K562 (cell line): ENCODE data around the gene TRMT44. TPM values are rescaled to one million over a fixed set of nuclear protein-coding genes. Genes with fewer than 3 reads are reported as not detected.

Experiments used
- ATAC-seq: fragments of 200-7000 bp; cut with Tn5 transposase; 3 replicates; pipeline ENCODE4 v1.9.1; 2020; ENCODE audit warnings: moderate library complexity
- BruUV-seq: library from RNA; stranded (reverse); fragments of 400-500 nt; replicated peaks from 2 replicates; lab custom pipeline; 2021; lab: Mats Ljungman, UMichigan
- CTCF ChIA-PET: fragments of 300-600 bp; formaldehyde crosslinking; extraction: SDS; loops from one replicate; lab custom pipeline; 2021; ENCODE audit warnings: low intra/inter-chr PET ratio; lab: Yijun Ruan, JAX
- POLR2A ChIA-PET: fragments of 300-600, 350-650 bp; sonication (Branson Sonifier 250); formaldehyde crosslinking; extraction: SDS; loops from one replicate; lab custom pipeline; 2021; ENCODE audit warnings: antibody characterized with exemption, inconsistent platforms; lab: Yijun Ruan, JAX
- DNase-seq, 4 experiments: peaks; one replicate each; pipeline versions ENCODE4 v3.0.0 to v3.0.0-alpha.2; 2011 to 2018; ENCODE audit warnings: low spot score in 3 of 4, mixed read lengths in 3 of 4; ENCODE audit errors: extremely low read depth in 1 of 4
- FAIRE-seq: peaks from 2 replicates; lab custom pipeline; 2011; peaks lifted over from hg19 to GRCh38; lab: Jason Lieb, UNC
- H2AFZ ChIP-seq: 2 replicates; pipeline ENCODE4 v1.6.0; 2011; ENCODE audit warnings: low read depth, low read length, control low read depth, inconsistent platforms
- H3K27ac ChIP-seq: fragments of 200-600 bp; 3 replicates; pipeline ENCODE4 v1.8.0; 2011; ENCODE audit warnings: low read depth, mild to moderate bottlenecking, control low read depth, inconsistent platforms, low read length, moderate library complexity, mixed read lengths; ENCODE audit errors: extremely low read depth
- H3K27me3 ChIP-seq, 2 experiments: fragments of 300-600 bp in 1 of 2; 2 replicates in 1 of 2; 3 replicates in 1 of 2; pipeline versions ENCODE4 v1.6.0 to v1.8.0; 2011; ENCODE audit warnings: inconsistent platforms in 2 of 2, low read length in 2 of 2, mild to moderate bottlenecking in 1 of 2, mixed read lengths in 1 of 2, moderate library complexity in 1 of 2; ENCODE audit not compliant: control insufficient read depth in 2 of 2, insufficient read depth in 2 of 2
- H3K36me3 ChIP-seq: fragments of 300-600 bp; 3 replicates; pipeline ENCODE4 v1.8.0; 2011; ENCODE audit warnings: mild to moderate bottlenecking, low read length, inconsistent platforms; ENCODE audit not compliant: control insufficient read depth, insufficient read depth
- H3K4me1 ChIP-seq, 2 experiments: fragments of 200-600 bp in 1 of 2; replicated peaks in 1 of 2; 2 replicates in 1 of 2; 3 replicates in 1 of 2; pipeline versions ENCODE4 v1.5.1 to v1.8.0; 2011; ENCODE audit warnings: inconsistent platforms in 2 of 2, low read length in 2 of 2, mild to moderate bottlenecking in 1 of 2, mixed read lengths in 1 of 2, moderate library complexity in 1 of 2; ENCODE audit not compliant: control insufficient read depth in 2 of 2, insufficient read depth in 2 of 2
- H3K4me2 ChIP-seq: 2 replicates; pipeline ENCODE4 v1.6.1; 2011; ENCODE audit warnings: low read length, control low read depth, inconsistent platforms, mixed read lengths; ENCODE audit not compliant: insufficient read depth
- H3K4me3 ChIP-seq: fragments of 200-600 bp; sonication (generic), shearing (Covaris generic); 2 replicates; pipeline ENCODE4 v1.5.1; 2016; ENCODE audit warnings: control low read depth, inconsistent platforms
- H3K79me2 ChIP-seq: fragments of 200-600 bp; 3 replicates; pipeline ENCODE4 v1.8.0; 2011; ENCODE audit warnings: low read length, inconsistent platforms; ENCODE audit not compliant: control insufficient read depth, insufficient read depth
- H3K9ac ChIP-seq, 2 experiments: 2 replicates each; pipeline versions ENCODE4 v1.6.0 to v1.6.1; 2011; ENCODE audit warnings: low read depth in 2 of 2, low read length in 2 of 2, control low read depth in 1 of 2, inconsistent platforms in 1 of 2, mild to moderate bottlenecking in 1 of 2, mixed read lengths in 1 of 2; ENCODE audit not compliant: insufficient read depth in 1 of 2
- H3K9me1 ChIP-seq: one replicate; pipeline ENCODE4 v1.6.0; 2011; ENCODE audit warnings: inconsistent platforms, mild to moderate bottlenecking, low read length, moderate library complexity; ENCODE audit not compliant: control insufficient read depth, insufficient read depth
- H3K9me3 ChIP-seq: replicated peaks from 2 replicates; pipeline ENCODE4 v1.5.1; 2011; ENCODE audit warnings: low read depth, low read length, inconsistent platforms; ENCODE audit not compliant: control insufficient read depth, insufficient read depth
- H4K20me1 ChIP-seq: replicated peaks from 2 replicates; pipeline ENCODE4 v1.6.1; 2011; ENCODE audit warnings: low read length, inconsistent platforms, mixed read lengths; ENCODE audit not compliant: control insufficient read depth, insufficient read depth
- TCF3 ChIP-seq: sonication (generic); formaldehyde crosslinking; IDR thresholded peaks from 2 replicates; pipeline ENCODE4 v1.4.0; 2020; ENCODE audit warnings: mild to moderate bottlenecking, missing genetic modification reagents
- TOE1 ChIP-seq, 2 experiments: fragments of 450-650 bp in 1 of 2; sonication (generic) in 1 of 2; formaldehyde crosslinking in 1 of 2; IDR thresholded peaks; 2 replicates each; pipeline versions ENCODE4 v1.7.1 to v1.8.0; 2016 to 2022; ENCODE audit warnings: borderline replicate concordance in 2 of 2, mild to moderate bottlenecking in 2 of 2, antibody characterized with exemption in 1 of 2, inconsistent platforms in 1 of 2, low read depth in 1 of 2, missing genetic modification reagents in 1 of 2, moderate library complexity in 1 of 2
- XRCC4 ChIP-seq: IDR thresholded peaks from one replicate; pipeline ENCODE4 v1.6.1; 2011; ENCODE audit not compliant: insufficient read depth, insufficient read length; ENCODE audit errors: extremely low read depth
- ZNF512 ChIP-seq: IDR thresholded peaks from 2 replicates; pipeline ENCODE4 v1.6.1; 2016; ENCODE audit warnings: missing genetic modification characterization, missing compliant biosample characterization
- WGBS: fragments of 100-300 bp; shearing (Covaris generic); methylation state at CpG from one replicate; pipeline ENCODE4 v1.1.6; 2016; ENCODE audit warnings: low coverage, mixed read lengths; ENCODE audit not compliant: insufficient coverage; ENCODE audit errors: missing lambda C conversion rate; 5-methylcytosine and 5-hydroxymethylcytosine counted together
- in situ Hi-C: fragments of 300-500 bp; cut with MboI; formaldehyde crosslinking; loops from 4 replicates; pipeline ENCODE4 v1.15.0; 2018; ENCODE audit warnings: inconsistent platforms, mixed read lengths
- intact Hi-C: fragments of 100-400 bp; cut with micrococcal nuclease; formaldehyde crosslinking; loops from 2 replicates; pipeline ENCODE4 v1.14.2; 2022
- polyA plus RNA-seq, 8 experiments: library from polyadenylated mRNA; depleted of rRNA in 4 of 8; stranded (reverse) in 5 of 8; unstranded in 3 of 8; fragments of >200 nt; fragmentation: Nextera tagmentation in 2 of 8; fragmentation: Illumina TruSeq in 1 of 8; extraction: Ambion mirVana in 2 of 8; extraction: Trizol in 1 of 8; gene quantifications; 2 replicates each; pipeline versions ENCODE4 v1.2.1 to v1.2.3, GENCODE V29; 2011 to 2014; ENCODE audit warnings: inconsistent platforms in 1 of 8, missing spikeins in 1 of 8
- total RNA-seq, 7 experiments: library from RNA; depleted of rRNA in 6 of 7; stranded (reverse); fragments of >200 nt in 6 of 7; fragmentation: Illumina TruSeq in 2 of 7; extraction: Trizol in 2 of 7; gene quantifications; 2 replicates each; pipeline versions ENCODE4 v1.2.1 to v1.2.3, GENCODE V29; 2011 to 2021; ENCODE audit warnings: low replicate concordance in 1 of 7
- TF ChIP-seq, protein P1 (sequence below): fragments of 450-650 bp; IDR thresholded peaks from one replicate; pipeline ENCODE4 v1.6.1; 2018; ENCODE audit warnings: mild to moderate bottlenecking, moderate library complexity; ENCODE audit not compliant: partially characterized antibody
- TF ChIP-seq, protein P2 (sequence below): sonication (generic); formaldehyde crosslinking; IDR thresholded peaks from 2 replicates; pipeline ENCODE4 v1.8.1; 2023; ENCODE audit warnings: missing genetic modification reagents, mild to moderate bottlenecking, borderline replicate concordance
- TF ChIP-seq, protein P3 (sequence below): fragments of 250-450 bp; sonication (Bioruptor Pico); IDR thresholded peaks from 2 replicates; pipeline ENCODE4 v1.5.0; 2020; ENCODE audit warnings: mild to moderate bottlenecking, borderline replicate concordance

Gene TRMT44
- total and polyA plus RNA-seq, 9 of the 15 experiments (the other 6 are each of a cell fraction or from before 2014, with no cell fraction given), result 1.2 to 18.6 (median 10.0) TPM

DNA sequence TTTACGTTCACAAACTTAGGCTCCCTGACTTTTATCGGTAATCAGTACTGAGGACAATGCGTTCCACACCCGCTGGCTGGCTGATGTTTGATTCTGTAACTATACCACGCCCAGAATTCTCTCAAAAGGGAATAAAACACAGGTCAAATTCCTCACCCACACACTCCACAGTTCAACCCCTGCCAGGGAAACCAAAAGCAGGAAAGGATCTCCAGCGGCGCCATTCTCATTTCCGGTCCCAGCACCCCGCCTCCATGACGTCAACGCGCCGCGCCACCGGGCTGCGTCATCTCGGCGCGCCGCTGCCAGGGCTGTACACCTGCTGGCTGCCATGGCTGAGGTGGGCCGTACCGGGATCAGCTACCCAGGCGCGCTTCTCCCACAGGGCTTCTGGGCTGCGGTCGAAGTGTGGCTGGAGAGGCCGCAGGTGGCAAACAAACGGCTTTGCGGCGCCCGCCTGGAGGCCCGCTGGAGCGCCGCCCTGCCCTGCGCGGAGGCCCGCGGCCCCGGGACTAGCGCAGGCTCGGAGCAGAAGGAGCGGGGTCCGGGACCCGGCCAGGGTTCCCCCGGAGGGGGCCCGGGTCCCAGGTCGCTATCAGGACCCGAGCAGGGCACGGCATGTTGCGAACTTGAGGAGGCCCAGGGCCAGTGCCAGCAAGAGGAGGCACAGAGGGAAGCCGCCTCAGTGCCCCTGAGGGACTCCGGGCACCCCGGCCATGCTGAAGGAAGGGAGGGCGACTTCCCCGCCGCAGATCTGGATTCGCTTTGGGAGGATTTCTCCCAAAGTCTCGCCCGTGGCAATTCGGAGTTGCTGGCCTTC, at the start of gene TRMT44, which contains the start of gene ACOX3 (continued):
- TF ChIP-seq, protein P1, sequence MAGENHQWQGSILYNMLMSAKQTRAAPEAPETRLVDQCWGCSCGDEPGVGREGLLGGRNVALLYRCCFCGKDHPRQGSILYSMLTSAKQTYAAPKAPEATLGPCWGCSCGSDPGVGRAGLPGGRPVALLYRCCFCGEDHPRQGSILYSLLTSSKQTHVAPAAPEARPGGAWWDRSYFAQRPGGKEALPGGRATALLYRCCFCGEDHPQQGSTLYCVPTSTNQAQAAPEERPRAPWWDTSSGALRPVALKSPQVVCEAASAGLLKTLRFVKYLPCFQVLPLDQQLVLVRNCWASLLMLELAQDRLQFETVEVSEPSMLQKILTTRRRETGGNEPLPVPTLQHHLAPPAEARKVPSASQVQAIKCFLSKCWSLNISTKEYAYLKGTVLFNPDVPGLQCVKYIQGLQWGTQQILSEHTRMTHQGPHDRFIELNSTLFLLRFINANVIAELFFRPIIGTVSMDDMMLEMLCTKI, result no peak
- no peak for TF ChIP-seq XRCC4

- DNase-seq (no peak), ATAC-seq (no peak), FAIRE-seq (no peak)
- H2AFZ ChIP-seq, result no peak overlapping the region
- no peaks in the 10 kb centered on the region for H3K27me3 ChIP-seq
- no peaks in the 10 kb centered on the region for H3K36me3 ChIP-seq
- no peak overlapping the region for H3K4me3 ChIP-seq
- H3K4me1 ChIP-seq, result peaks cover 0 to 9% of the 10 kb centered on the region in 2 experiments; a peak in 1 of 5 replicates
- no TSS peak for BruUV-seq
- intact Hi-C loops, result no loop called here
- no peak overlapping the region for H3K4me2 ChIP-seq
- H3K27ac ChIP-seq, result no peak overlapping the region
- WGBS, result 53% methylated on average over 7 of the region's 7 CpGs
- POLR2A ChIA-PET, result interaction anchor here (1.2 kb wide), 2 partner anchors 10 to 16 kb away, joined by 3 to 4 read pairs; no protein-coding TSS in a partner anchor
- in situ Hi-C loops, result no loop called here
- H3K79me2 ChIP-seq, result no peaks in the 10 kb centered on the region
- CTCF ChIA-PET, result no interaction called here
- H3K9me3 ChIP-seq, result no peaks in the 10 kb centered on the region
- H3K9me1 ChIP-seq, result no peaks in the 10 kb centered on the region
- 0 out of 2 replicates have a peak, but pooled peaks cover 3% of the 10 kb centered on the region for H4K20me1 ChIP-seq
- no peak overlapping the region for H3K9ac ChIP-seq
- TF ChIP-seq, protein P2, sequence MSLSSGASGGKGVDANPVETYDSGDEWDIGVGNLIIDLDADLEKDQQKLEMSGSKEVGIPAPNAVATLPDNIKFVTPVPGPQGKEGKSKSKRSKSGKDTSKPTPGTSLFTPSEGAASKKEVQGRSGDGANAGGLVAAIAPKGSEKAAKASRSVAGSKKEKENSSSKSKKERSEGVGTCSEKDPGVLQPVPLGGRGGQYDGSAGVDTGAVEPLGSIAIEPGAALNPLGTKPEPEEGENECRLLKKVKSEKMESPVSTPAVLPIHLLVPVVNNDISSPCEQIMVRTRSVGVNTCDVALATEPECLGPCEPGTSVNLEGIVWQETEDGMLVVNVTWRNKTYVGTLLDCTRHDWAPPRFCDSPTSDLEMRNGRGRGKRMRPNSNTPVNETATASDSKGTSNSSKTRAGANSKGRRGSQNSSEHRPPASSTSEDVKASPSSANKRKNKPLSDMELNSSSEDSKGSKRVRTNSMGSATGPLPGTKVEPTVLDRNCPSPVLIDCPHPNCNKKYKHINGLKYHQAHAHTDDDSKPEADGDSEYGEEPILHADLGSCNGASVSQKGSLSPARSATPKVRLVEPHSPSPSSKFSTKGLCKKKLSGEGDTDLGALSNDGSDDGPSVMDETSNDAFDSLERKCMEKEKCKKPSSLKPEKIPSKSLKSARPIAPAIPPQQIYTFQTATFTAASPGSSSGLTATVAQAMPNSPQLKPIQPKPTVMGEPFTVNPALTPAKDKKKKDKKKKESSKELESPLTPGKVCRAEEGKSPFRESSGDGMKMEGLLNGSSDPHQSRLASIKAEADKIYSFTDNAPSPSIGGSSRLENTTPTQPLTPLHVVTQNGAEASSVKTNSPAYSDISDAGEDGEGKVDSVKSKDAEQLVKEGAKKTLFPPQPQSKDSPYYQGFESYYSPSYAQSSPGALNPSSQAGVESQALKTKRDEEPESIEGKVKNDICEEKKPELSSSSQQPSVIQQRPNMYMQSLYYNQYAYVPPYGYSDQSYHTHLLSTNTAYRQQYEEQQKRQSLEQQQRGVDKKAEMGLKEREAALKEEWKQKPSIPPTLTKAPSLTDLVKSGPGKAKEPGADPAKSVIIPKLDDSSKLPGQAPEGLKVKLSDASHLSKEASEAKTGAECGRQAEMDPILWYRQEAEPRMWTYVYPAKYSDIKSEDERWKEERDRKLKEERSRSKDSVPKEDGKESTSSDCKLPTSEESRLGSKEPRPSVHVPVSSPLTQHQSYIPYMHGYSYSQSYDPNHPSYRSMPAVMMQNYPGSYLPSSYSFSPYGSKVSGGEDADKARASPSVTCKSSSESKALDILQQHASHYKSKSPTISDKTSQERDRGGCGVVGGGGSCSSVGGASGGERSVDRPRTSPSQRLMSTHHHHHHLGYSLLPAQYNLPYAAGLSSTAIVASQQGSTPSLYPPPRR (CRISPR knock-in tag), result no peak
- TF ChIP-seq, protein P3, sequence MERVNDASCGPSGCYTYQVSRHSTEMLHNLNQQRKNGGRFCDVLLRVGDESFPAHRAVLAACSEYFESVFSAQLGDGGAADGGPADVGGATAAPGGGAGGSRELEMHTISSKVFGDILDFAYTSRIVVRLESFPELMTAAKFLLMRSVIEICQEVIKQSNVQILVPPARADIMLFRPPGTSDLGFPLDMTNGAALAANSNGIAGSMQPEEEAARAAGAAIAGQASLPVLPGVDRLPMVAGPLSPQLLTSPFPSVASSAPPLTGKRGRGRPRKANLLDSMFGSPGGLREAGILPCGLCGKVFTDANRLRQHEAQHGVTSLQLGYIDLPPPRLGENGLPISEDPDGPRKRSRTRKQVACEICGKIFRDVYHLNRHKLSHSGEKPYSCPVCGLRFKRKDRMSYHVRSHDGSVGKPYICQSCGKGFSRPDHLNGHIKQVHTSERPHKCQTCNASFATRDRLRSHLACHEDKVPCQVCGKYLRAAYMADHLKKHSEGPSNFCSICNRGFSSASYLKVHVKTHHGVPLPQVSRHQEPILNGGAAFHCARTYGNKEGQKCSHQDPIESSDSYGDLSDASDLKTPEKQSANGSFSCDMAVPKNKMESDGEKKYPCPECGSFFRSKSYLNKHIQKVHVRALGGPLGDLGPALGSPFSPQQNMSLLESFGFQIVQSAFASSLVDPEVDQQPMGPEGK (CRISPR knock-in tag), result no peak
- TF ChIP-seq ZNF512 (no peak), TCF3 (no peak), TOE1 (IDR thresholded peaks at IDR 0.05; ENCODE audit: borderline replicate concordance) (no peak), TOE1 (CRISPR knock-in tag; IDR thresholded peaks at IDR 0.05; ENCODE audit: borderline replicate concordance, low read depth) (no peak)
Measured at GRCh38 chr4:8391071-8391470, 49.5 kb upstream of the TRMT44 start.
